HG03103 (cell line): ENCODE data around the gene CLN3.
"Not testable (repeated sequence)": the region's sequence is repeated elsewhere in the genome, so short reads cannot be mapped to it uniquely, and the experiment has no call there.

Experiments
- ATAC-seq: cut with Tn5 transposase; IDR thresholded peaks from one replicate; pipeline ENCODE4 v1.9.1; 2021; ENCODE audit warnings: low read depth; ENCODE audit not compliant: unreplicated experiment

CLN3 gene

GRCh38 chr16:28495098-28495793, 3.4 kb upstream of the CLN3 start:
- no peak for ATAC-seq

DNA sequence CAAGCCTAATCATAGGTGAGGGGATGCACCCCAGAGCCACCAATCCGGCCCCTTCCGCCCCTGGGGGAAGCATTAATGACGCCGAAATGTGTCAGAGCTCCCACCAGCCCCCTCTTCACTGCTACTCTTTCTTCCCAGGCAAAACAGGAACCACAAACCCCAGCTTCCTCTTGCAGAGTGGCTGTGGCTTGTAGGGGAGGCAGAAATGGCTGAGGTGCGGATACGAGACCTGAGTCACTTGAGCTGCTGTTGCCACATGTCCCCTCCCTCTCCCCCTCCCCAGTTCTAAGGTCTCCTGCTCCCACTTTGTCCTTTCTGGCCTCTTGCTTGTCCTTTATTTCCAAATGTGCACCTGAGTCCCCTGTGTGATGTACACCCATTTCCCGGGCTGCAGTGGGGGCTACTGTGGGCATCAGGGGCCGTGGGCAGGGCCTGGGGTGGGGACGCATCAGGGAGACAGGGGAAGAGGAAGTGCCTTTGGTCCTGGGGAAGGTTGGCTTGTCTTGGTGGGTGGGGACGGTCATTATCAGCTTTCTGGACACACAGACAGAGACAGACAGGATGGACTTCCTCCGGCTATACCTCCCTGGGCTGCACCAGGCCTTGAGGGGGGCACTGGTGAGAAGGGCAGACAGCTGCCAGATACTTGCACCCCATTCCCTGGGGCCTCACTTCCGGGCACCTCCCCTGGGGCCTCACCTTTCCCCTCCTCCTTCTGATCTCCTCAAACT, 2.4 kb upstream of the CLN3 start, which contains the start of gene APOBR:
TSS of gene APOBR (plus strand) at position 523 of the 731 bp plus-strand sequence. CDS start at position 562, 39 bp downstream.
- peak; percentile 41 for ATAC-seq

- ATAC-seq = no peak
These were observed 637 bp upstream of the CLN3 start for GRCh38 chr16:28492511-28492910.

DNA sequence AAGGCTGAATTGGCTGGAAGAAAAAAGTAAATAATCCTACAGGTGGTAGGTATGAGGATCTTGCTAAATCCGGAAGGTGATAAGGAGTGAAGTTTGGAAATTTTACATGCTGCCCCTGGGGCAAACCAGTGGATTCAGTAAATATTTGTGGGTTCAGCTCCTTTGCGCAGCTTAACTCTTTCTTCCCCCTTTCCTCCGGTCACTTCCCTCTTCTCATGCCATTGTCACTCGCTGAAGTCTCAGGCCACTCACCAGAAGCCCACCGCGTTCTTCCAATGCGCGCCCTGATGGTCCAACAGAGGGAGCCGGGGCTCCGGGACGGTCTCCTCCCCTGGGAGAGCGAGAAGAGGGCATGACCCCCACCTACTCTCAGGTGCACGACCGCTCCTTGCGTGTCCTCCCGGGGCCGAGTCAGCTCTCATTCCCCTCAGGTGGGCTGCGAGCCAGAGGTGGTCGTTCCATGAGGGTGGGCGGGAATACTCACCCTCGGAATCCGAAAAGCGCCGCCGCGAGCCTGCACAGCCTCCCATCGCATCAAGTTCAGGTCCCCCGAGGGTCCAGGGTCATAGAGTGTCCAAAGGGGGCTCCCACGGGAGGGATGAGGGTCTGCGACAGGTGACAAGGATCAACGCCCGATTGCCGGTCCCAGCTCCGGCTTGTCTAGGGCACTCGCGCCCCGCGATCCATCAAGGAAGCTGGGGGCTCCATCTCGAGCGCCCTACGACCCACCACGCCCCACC, 474 bp downstream of the CLN3 start:
- no peak for ATAC-seq

- no peak for ATAC-seq
These were observed 5.6 kb downstream of the CLN3 start for GRCh38 chr16:28486266-28486665.

DNA sequence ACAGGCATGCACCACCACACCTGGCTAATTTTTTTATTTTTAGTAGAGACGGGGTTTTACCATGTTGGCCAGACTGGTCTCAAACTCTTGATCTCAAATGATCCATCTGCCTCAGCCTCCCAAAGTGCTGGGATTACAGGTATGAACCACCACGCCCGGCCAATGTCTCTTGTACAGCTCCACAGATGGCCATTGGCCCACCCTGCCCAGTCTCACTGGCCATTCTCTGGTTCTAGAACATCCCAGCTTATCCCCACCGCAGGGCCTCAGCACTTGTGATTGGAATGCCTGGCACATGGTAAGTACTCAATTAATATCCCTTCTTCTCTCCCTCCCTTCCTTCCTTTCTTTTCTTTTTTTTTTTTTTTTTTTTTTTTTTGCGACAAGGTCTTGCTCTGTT, 8.5 kb downstream of the CLN3 start:
- not testable (repeated sequence) for ATAC-seq

DNA sequence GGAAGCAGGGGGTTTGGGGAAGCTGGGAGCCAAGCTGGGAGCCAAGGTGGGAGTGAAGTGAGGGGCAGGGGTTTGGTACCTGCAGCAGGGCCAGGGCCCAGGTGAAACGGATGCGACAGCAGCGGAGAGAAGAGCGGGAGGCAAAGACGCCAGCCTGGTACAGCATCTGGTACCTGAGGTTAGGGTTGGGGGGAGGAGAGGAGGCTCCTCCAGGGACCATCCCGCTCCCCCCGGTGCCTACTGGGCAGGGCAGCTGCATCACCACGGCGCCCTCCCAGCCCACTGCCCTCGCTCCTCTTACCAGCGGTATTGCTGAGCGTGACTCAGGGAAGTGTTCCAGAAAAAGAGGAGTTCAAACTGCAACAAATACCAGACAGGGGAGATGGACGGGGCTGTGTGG, 9.8 kb downstream of the CLN3 start:
- no peak for ATAC-seq

DNA sequence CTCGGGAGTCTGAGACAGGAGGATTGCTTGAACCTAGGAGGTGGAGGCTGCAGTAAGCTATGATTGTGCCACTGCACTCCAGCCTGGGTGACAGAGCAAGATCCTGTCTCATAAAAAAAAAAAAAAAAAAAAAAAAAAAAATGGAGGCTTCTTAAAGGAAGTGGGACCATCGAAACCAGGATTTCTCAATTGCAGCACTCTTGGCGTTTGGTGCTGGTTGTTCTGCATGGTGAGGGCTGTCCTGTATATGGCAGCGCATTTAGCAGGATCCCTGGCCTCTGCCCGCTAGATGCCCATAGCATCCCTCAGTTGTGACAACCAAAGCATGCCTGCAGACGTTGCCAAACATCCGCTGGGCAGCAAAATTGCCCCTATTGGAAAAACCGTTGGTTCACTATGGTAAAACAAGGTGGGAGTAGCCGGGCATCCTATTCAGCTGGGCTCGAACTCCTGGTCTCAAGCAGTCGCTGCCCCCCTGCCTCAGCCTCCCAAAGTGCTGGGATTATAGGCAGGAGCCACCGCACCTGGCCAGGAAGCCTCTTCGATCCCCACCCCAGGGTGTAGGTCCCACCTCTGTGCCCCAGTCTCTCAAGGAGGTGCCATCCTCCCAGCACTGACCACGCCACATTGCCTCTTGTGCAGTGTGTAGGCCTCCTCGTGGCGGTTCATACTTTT, 13.2 kb downstream of the CLN3 start:
- ATAC-seq = no peak

DNA sequence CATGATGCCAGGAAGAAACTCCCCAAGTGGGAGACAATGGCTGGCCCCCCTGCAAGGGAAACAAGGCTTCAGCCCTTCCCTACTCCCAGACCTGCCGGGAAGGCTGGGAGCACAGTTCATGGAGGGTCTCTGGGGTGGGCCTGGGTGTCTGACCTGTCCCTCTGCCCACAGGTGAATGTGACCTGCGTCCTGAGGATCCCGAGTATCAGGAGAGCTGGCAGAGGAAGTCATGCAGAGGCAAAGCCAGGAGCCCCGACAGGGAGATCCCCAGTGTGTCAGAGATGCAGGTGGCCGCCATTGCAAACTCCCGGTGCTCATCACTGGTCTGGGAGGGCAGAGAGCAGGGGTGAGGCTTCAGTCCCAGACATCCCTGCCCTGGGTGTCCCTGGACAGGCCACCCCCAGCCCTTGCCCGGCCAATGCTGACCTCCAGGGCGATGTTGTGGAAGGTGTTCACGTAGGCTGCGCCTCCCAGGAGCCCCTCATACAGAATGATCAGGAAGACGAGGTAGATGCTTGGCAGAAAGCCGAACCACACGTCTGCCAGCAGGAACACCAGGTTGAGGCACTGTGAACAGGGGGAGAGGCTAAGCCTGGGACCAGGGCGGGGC, 14.5 kb downstream of the CLN3 start:
- ATAC-seq = no peak

- ATAC-seq = no peak
These were observed 16.7 kb downstream of the CLN3 start for GRCh38 chr16:28475221-28475620.

GRCh38 chr16:28473714-28474265, 18.1 kb downstream of the CLN3 start:
- no peak for ATAC-seq

DNA sequence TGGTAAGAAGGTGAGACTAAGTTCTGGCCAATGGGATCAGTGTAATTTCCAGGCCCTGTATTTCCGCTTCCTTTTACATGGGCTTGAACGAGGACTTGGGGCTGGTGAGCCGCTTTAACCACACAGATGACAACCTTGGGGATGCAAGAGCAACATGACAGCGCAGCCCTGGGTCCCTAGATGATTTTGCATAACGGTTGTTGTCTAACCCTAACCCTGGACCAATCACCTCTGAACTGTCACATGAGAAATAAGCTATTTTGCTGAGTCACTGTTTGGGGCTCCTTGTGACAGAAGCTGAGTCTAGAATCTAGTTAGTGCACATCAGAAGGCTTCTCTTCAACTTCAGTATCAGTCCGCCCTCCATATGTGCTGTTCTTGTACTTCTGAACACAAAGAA, 44.8 kb downstream of the CLN3 start:
- not testable (repeated sequence) for ATAC-seq

DNA sequence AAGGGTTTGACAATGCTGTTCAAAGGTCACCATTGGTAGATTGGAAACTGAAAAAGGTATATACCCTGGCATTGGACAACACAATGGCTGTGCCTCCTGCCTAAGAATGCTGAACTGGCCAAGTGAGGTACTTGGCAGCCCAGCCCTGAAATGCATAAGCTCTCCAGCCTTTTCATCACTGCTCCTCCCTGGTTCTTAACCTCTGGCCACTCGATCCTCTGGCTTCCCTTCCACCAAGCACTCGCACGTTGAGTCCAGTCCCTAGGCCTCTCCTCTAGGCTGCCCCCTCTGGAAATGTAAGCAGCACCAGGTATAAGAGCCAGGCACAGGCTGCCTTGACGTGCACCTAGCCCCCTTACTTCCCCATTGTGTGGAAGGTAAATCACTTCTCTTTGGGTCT, 45.5 kb downstream of the CLN3 start:
- not testable (repeated sequence) for ATAC-seq

- ATAC-seq = not testable (repeated sequence)
These were observed 47.9 kb downstream of the CLN3 start for GRCh38 chr16:28443943-28444342.

- not testable (repeated sequence) for ATAC-seq
These were observed 53.0 kb downstream of the CLN3 start for GRCh38 chr16:28438899-28439298.

DNA sequence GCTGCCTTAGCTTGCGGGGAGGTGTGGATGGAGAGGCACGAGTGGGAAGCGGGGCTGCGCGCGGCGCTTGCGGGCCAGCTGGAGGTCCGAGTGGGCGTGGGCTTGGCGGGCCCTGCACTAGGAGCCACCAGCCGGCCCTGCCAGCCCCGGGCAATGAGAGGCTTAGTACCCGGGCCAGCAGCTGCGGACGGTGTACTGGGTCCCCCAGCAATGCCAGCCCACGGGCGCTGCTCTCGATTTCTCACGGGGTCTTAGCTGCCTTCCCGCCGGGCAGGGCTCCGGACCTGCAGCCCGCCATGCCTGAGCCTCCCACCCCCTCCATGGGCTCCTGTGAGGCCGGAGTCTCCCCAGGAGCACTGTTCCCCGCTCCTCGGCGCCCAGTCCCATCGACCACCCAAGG, 56.5 kb downstream of the CLN3 start:
- ATAC-seq = not testable (repeated sequence)
